ENCODE results near the gene CNTNAP2.
A peak's percentile ranks its signal among the peaks of the same experiment; 100 is the strongest.

Gene CNTNAP2

DNA sequence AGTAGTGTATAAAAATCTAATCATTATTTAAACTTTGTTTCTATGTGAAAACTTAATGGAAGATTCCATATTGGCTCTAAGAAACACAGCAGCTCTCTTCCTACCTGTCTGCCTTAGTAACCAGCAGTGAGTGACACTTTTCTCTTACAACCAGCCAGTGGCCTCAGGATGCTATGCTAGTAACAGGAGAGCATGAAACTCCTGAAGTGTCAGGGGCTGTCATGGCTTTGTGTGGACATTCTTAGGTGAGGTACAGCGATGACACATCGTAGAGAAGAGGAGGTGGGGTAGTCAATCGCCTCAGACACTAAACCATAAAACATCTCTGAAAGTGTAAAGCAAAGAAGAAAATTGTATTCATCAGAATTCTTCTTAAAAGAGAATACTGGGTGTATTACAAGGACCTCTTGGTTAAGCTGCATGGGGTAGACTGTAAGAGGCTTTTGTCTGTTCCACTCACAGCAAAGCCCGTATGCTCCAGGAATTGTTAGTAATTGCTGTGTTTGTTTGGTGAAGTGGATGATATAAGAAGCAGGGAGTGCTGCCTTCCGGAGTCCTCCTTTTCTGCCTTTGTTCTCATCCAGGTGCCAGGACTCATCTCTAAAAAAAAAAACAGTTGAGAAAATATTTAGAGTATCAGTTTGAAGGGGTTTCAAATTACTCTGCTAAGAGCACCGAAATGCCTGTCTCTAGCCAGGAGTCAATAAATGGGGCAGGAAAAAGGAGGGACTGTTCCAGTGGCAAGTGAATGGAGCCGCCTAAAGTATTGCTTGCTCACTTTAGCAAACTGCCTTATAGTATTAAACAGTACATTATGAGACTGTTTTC, 518.8 kb downstream of the CNTNAP2 start:
- peak; percentile 42 to 74 for DNase-seq

GRCh38 chr7:146636033-146636356, 519.4 kb downstream of the CNTNAP2 start:
- DNase-seq, result no peak

GRCh38 chr7:146636581-146636980, 520.0 kb downstream of the CNTNAP2 start:
- DNase-seq, result no peak

DNA sequence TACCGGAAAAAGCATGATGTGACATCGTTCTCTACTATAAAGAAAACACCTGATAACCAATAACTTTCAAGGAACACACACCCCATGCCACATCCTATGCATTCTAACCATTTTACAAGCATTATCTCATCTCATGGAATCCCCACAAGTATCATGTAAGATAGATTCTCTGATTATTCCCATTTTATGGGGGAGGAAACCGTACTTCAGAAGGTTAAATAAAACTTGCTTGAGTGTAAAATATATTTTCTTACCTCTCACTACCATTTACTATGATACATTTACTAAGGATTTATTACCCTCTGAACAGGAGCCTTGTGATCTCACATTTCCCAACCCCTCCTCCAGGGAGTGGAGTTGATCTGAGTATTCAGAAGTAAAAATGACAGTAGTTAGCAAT, 522.7 kb downstream of the CNTNAP2 start:
- no peak for DNase-seq

GRCh38 chr7:146641491-146641890, 524.9 kb downstream of the CNTNAP2 start:
- no peak for DNase-seq

GRCh38 chr7:146645383-146645976, 528.9 kb downstream of the CNTNAP2 start:
- no peak for DNase-seq

DNA sequence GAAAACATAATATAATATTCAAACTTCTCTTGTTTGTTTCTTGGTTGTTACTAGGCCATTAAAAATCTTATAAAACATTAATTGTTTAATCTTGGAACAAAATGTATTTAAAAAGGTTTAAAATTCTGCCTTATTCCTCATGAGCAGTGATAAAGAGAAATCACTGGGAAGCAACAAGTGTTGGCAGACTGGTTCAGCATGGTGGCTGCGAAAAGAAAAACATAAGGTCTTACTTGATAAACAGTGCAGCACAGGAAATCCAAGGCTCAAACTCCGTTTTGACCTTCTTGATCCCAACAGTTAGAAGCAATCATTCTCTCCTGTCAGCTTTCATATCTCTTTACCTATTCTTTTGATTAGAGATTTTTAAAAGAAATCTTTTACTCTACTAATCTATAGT, 530.8 kb downstream of the CNTNAP2 start:
- no peak for DNase-seq

DNA sequence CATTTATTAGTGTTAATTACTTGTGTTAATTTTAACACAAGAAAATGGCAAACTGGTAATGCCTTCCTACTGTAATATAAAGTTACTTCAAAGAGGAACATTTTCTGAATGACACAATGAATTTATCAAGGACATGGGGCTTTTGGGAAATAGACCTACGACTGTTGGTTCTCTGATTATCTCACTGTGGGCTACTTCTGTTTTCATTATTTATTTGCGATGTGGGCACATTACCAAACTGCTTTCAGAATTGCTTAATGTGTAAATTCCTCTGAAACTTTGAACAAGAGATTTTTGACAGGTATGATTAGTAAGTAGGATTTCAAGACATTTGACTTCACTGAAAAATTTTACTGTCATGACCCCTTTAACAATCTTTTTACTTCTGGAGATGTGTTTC, 535.6 kb downstream of the CNTNAP2 start:
- DNase-seq, result no peak

- DNase-seq, result no peak
These were observed 537.4 kb downstream of the CNTNAP2 start for GRCh38 chr7:146654048-146654447.

DNA sequence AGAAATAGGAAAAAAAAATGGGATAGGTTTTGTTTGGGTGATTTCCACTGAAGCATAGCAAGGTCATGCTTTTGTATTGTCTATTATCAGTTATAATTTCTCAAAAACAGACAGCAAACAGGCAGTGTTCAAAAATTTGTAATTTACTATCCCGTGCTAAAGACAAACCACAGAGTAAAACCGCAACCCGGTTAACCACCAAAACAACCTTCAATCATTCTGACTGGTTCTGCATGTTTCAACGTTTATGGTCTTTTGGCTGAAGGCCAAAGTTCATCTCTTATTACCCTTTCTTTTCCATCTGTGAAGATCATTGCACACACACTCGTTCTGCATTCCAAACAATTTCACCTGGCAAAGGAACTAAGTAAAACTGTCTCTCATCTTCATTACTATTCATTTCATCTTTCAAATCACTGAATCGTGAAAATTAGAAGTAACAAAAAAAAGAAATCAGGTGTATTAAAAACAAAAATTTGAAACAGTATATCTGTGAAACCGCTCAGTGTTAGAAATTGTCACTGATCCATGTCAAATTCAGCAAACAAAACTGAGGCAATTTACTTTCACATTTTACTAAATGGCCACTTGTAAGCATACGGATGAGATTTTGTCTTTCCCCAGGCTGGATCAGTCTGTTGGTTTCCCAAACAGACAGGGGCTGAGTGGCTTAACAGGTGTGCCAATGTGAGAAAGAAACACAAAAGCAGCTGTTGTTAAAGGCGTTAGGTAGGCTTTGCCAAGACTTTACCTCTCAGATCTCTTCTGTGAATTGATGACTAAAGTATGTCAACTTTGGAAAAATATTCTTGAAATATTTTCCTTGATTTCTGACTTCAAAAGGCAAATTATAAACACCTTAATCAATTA, 539.6 kb downstream of the CNTNAP2 start:
- DNase-seq, result peak in 1 of 2 experiments; percentile 55

- DNase-seq, result peak in 1 of 2 experiments; percentile 12
These were observed 540.4 kb downstream of the CNTNAP2 start for GRCh38 chr7:146656988-146657387.

GRCh38 chr7:146658604-146659003, 542.0 kb downstream of the CNTNAP2 start:
- no peak for DNase-seq

GRCh38 chr7:146659732-146660131, 543.1 kb downstream of the CNTNAP2 start:
- DNase-seq, result peak in 1 of 2 experiments; percentile 59

GRCh38 chr7:146660839-146661238, 544.2 kb downstream of the CNTNAP2 start:
- DNase-seq, result peak; percentile 38 to 39

GRCh38 chr7:146661435-146661834, 544.8 kb downstream of the CNTNAP2 start:
- DNase-seq, result no peak

DNA sequence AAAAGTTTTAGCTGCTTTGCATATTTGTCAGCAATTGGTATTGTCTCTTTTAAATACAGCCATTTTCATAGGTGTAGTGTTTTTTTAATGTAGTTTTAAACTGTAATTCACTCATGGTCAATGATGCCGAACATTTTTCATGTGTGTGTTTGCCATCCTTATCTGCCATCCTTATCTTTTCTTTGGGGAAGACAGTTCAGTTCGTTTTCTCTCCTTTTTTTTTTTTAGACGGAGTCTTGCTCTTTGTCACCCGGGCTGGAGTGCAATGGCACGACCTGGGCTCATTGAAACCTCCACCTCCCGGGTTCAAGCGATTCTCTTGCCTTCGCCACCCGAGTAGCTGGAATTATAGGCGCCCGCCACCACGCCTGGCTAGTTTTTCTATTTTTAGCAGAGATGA, 545.3 kb downstream of the CNTNAP2 start:
- no peak for DNase-seq

- no peak for DNase-seq
These were observed 548.4 kb downstream of the CNTNAP2 start for GRCh38 chr7:146665023-146665422.

DNA sequence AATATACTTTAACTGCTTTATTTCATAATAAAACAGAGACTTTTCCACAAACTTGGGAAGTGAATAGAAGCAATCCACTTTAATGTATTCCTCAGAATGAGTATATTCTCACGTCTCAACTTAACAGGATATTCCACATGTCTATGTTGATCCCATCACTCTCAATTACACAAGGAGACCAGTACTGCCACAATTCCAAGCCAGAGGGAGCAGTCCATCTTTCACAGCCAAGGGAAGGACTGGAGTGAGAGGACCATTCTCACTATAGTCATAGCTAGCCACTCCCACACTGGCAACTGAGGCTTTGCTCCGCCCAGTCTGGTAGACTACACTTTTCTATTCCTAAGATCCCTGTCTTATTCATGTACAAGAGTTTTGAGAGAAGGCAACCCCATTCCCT, 553.9 kb downstream of the CNTNAP2 start:
- no peak for DNase-seq

GRCh38 chr7:146681487-146681886, 564.9 kb downstream of the CNTNAP2 start:
- DNase-seq, result no peak

- DNase-seq, result no peak
These were observed 566.8 kb downstream of the CNTNAP2 start for GRCh38 chr7:146683439-146683838.

DNA sequence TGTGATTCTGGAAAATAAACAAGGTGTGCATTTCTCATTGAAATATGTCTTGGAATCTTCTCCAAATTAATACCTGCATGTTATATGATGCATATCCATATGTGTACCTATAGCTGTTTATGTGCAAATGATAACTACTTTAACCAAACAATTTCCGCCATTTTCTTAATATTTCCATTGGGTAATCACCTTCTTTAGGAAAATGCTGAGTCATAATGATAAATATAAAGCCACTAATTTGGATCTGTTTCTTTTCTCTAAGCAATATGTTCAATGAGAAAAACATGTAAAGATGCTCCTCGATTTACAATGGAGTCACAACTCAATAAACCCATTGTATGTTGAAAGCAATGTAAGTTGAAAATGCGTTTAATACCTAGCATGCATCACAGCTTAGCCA, 574.4 kb downstream of the CNTNAP2 start:
- DNase-seq, result no peak

GRCh38 chr7:146698995-146699610, 582.5 kb downstream of the CNTNAP2 start:
- DNase-seq, result no peak

GRCh38 chr7:146700015-146700560, 583.5 kb downstream of the CNTNAP2 start:
- no peak for DNase-seq

Data from NCI-H524 (cell line).